Neural progenitor cell (in vitro differentiated cells): ENCODE measurements around the gene TAGLN.

ENCODE experiments used
- CTCF ChIP-seq: fragments of 200-600 bp; sonication (generic); IDR thresholded peaks from 2 replicates; pipeline ENCODE4 v1.5.1; 2017; ENCODE audit warnings: antibody characterized with exemption, mild to moderate bottlenecking
- EZH2 ChIP-seq: fragments of 200-600 bp; sonication (generic); IDR thresholded peaks from 2 replicates; pipeline ENCODE4 v1.6.1; 2017; ENCODE audit warnings: antibody characterized with exemption, mild to moderate bottlenecking, moderate library complexity
- EZH2phosphoT487 ChIP-seq: fragments of 200-600 bp; sonication (generic); IDR thresholded peaks from 2 replicates; pipeline ENCODE4 v1.6.1; 2017; ENCODE audit warnings: antibody characterized with exemption

GRCh38 chr11:117189941-117190544 is 9.1 kb upstream of the TAGLN start:
- TF ChIP-seq CTCF, result no peak
- TF ChIP-seq EZH2, result no peak
- no peak for TF ChIP-seq EZH2phosphoT487
